NT2/D1 (cell line): ENCODE data around the gene ARL15.

Source experiments
- YY1 ChIP-seq: IDR thresholded peaks from 2 replicates; pipeline ENCODE4 v1.6.1; 2011; ENCODE audit not compliant: insufficient read length, insufficient read depth
- ZNF274 ChIP-seq: IDR thresholded peaks from 2 replicates; pipeline ENCODE4 v1.6.1; 2011; ENCODE audit warnings: mild to moderate bottlenecking, low read depth, low read length

- TF ChIP-seq ZNF274 (no peak), YY1 (no peak)
These were observed 9.9 kb upstream of the ARL15 start for GRCh38 chr5:54320256-54320655.
